Kidney capillary endothelial cell (primary cell): ENCODE measurements around the gene TIMELESS.
"Not testable (repeated sequence)": the region's sequence is repeated elsewhere in the genome, so short reads cannot be mapped to it uniquely, and the experiment has no call there.

Experiments used
- DNase-seq: peaks from one replicate; pipeline ENCODE4 v3.0.0-alpha.2; 2018; ENCODE audit warnings: low spot score

TIMELESS gene

GRCh38 chr12:56448860-56449621 is at the start of gene TIMELESS:
TSS of gene TIMELESS (minus strand) at chr12:56449426. CDS start at chr12:56434170, 15,256 bp downstream.
- DNase-seq: peak; percentile 91

GRCh38 chr12:56498126-56498902 is 49.1 kb upstream of the TIMELESS start:
- DNase-seq: not testable (repeated sequence)

GRCh38 chr12:56496704-56497103 is 47.5 kb upstream of the TIMELESS start:
- DNase-seq: not testable (repeated sequence)

GRCh38 chr12:56494481-56494880 is 45.3 kb upstream of the TIMELESS start:
- not testable (repeated sequence) for DNase-seq

- DNase-seq: not testable (repeated sequence)
Measured at GRCh38 chr12:56494106-56494415, 44.8 kb upstream of the TIMELESS start.

GRCh38 chr12:56493409-56494105 is 44.3 kb upstream of the TIMELESS start:
- not testable (repeated sequence) for DNase-seq

- no peak for DNase-seq
Measured at GRCh38 chr12:56490360-56490759, 41.1 kb upstream of the TIMELESS start.

- peak; percentile 53 for DNase-seq
Measured at GRCh38 chr12:56488041-56488955, 39.1 kb upstream of the TIMELESS start, which contains the start of gene GLS2. TSS of gene GLS2 (minus strand) at chr12:56488161. CDS start at chr12:56488118, 43 bp downstream.

GRCh38 chr12:56487448-56488040 is 38.3 kb upstream of the TIMELESS start:
- no peak for DNase-seq

- DNase-seq: no peak
Measured at GRCh38 chr12:56486694-56487093, 37.5 kb upstream of the TIMELESS start.

- DNase-seq: no peak
Measured at GRCh38 chr12:56484566-56484965, 35.3 kb upstream of the TIMELESS start.

GRCh38 chr12:56479625-56480024 is 30.4 kb upstream of the TIMELESS start:
- DNase-seq: no peak

GRCh38 chr12:56477521-56478225 is 28.4 kb upstream of the TIMELESS start:
- DNase-seq: no peak

GRCh38 chr12:56476972-56477432 is 27.8 kb upstream of the TIMELESS start:
- DNase-seq: no peak

GRCh38 chr12:56476143-56476542 is 26.9 kb upstream of the TIMELESS start:
- no peak for DNase-seq

GRCh38 chr12:56474389-56474788 is 25.2 kb upstream of the TIMELESS start:
- DNase-seq: no peak

- DNase-seq: no peak
Measured at GRCh38 chr12:56469007-56469930, 20.0 kb upstream of the TIMELESS start.

GRCh38 chr12:56468216-56469006 is 19.2 kb upstream of the TIMELESS start, which contains the start of gene SPRYD4:
TSS of gene SPRYD4 (plus strand) at chr12:56468578. CDS start at chr12:56468592, 14 bp downstream.
- peak; percentile 91 for DNase-seq
